GM19438 (cell line): ENCODE data around the gene NFIB.

Source experiments
- ATAC-seq: cut with Tn5 transposase; IDR thresholded peaks from one replicate; pipeline ENCODE4 v1.9.1; 2021; ENCODE audit warnings: low read depth; ENCODE audit not compliant: unreplicated experiment

The NFIB gene

GRCh38 chr9:14345354-14346230 is 31.7 kb upstream of the NFIB start:
- no peak for ATAC-seq

GRCh38 chr9:14344941-14345353 is 31.0 kb upstream of the NFIB start:
- no peak for ATAC-seq

- ATAC-seq, result no peak
Observed at GRCh38 chr9:14344053-14344524, 30.1 kb upstream of the NFIB start.

- ATAC-seq, result no peak
Observed at GRCh38 chr9:14343261-14344031, 29.5 kb upstream of the NFIB start.

- ATAC-seq, result no peak
Observed at GRCh38 chr9:14342736-14343135, 28.8 kb upstream of the NFIB start.

- no peak for ATAC-seq
Observed at GRCh38 chr9:14341437-14342122, 27.6 kb upstream of the NFIB start.

GRCh38 chr9:14340994-14341393 is 27.1 kb upstream of the NFIB start:
- no peak for ATAC-seq

- no peak for ATAC-seq
Observed at GRCh38 chr9:14340219-14340873, 26.4 kb upstream of the NFIB start.

- ATAC-seq, result no peak
Observed at GRCh38 chr9:14339746-14340145, 25.8 kb upstream of the NFIB start.

GRCh38 chr9:14337615-14338014 is 23.7 kb upstream of the NFIB start:
- no peak for ATAC-seq

GRCh38 chr9:14336244-14336643 is 22.3 kb upstream of the NFIB start:
- no peak for ATAC-seq

- ATAC-seq, result no peak
Observed at GRCh38 chr9:14331120-14331519, 17.2 kb upstream of the NFIB start.

- ATAC-seq, result no peak
Observed at GRCh38 chr9:14327036-14327435, 13.1 kb upstream of the NFIB start.

GRCh38 chr9:14326264-14326826 is 12.4 kb upstream of the NFIB start:
- ATAC-seq, result peak; percentile 26

- ATAC-seq, result no peak
Observed at GRCh38 chr9:14325147-14325546, 11.2 kb upstream of the NFIB start.

- no peak for ATAC-seq
Observed at GRCh38 chr9:14323985-14324650, 10.2 kb upstream of the NFIB start.

- no peak for ATAC-seq
Observed at GRCh38 chr9:14323083-14323971, 9.4 kb upstream of the NFIB start.

GRCh38 chr9:14322211-14323082 is 8.5 kb upstream of the NFIB start:
- peak; percentile 63 for ATAC-seq
